NCI-H510A treated with DMSO at 0.1 percent for 48 hours (cell line): ENCODE results near the gene NT5DC4.
A peak's percentile ranks its signal among the peaks of the same experiment; 100 is the strongest.

Experiments used
- DNase-seq: peaks from one replicate; lab custom pipeline; 2025; lab: John Stamatoyannopoulos, UW

NT5DC4 gene

DNA sequence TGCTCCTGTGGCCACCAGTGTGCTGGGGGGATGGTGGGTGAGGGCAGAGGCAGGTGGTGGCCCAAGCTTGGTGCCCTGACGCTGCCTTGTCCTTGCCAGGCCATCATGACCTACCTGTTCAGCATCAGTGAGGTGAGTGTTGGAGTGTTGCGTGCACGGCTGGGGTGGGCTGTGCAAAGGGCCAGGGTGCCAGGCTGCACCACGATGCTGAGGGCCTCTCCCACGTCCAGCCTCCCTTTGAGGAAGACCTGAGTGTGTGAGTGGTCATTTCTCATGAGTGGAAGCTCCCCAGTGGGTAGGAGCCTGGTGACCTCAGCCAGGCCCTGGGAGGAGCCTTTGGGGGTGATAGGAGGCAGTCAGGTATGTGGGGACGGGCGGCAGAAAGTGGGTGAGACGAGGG lies 3.2 kb downstream of the NT5DC4 start:
- DNase-seq, result no peak

DNA sequence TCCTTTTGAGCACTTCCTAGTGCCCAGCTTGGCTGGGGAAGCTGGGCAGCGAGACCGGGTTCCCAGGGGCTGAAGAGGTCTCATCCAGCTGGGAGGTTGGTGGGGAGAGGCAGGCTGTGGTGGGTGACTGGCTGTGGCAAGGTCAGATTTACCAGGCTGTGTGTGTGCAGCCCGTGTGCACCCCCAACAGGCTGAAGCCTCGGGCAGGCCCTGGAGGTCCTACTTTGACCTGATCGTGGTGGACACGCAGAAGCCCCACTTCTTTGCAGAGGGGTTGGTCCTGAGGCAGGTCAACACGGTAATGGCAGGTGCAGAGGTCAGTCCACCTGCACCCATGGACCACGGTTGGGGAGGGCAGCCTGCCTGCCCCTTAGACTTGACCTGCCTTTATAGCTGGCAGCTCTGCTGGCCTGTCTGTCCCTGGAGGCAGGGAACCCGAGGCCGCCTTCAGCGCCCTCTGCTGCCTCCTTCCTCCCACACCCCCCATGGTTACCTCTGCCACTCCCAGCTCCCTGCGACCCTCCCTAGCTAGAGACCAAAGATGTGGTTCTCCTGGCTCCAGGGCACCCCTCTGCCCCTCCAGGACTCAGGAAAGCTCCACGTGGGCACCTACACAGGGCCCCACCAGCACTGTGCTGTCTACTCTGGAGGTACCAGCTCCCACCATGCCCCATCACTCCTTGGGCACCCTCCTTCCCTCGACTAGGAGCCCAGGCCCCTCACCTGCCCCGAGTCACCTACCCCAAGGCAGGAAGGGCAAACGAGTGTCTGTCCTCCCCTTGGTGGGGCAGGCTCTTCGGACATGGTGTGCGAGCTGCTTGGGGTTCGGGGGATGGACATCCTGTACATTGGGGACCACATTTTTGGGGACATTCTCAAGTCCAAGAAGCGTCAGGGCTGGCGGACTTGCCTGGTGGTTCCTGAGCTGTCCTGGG lies 4.0 kb downstream of the NT5DC4 start:
- DNase-seq, result no peak

DNA sequence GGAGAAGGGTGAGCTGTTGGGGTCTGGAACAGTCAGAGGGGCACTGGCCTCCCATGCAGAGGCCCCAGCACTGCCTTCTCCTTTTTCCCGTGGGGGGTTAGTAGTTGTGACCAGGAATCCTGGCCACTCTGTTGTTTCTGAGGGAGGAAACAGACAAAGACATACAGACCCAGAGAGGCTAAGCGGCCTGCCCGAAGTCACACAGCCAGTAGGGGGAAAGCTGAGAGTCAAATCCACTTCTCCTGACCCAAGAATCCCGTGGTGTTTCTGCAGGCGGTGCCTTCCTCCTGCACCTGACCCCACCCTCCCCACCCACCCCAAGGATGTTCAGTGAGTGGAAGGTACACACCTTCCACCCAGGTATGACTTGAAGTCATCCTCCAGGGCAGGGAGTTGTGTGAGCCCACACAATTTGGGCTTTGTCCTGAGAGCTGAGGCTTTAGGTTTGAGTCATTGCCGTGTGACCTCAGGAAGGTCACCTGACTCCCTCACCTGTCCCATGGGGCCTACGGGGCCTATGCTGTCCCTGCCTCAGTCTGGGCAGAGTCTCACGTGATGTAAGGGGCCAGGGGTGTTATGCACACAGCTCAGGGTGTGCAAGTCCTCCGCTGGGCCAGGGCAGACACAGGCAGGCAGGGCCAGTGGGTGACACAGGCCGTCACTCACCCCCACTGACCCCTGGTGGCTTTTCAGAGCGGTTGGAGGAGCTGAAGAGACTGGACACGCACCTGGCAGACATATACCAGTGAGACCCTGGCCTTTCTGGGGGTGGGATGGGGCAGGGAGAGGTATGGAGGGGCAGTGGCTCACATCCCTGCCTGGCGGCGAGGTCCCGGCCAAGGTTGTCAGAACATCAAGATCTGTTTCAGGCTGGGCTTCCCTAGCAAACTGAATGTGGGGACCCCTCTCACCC lies 5.0 kb downstream of the NT5DC4 start:
- no peak for DNase-seq

DNA sequence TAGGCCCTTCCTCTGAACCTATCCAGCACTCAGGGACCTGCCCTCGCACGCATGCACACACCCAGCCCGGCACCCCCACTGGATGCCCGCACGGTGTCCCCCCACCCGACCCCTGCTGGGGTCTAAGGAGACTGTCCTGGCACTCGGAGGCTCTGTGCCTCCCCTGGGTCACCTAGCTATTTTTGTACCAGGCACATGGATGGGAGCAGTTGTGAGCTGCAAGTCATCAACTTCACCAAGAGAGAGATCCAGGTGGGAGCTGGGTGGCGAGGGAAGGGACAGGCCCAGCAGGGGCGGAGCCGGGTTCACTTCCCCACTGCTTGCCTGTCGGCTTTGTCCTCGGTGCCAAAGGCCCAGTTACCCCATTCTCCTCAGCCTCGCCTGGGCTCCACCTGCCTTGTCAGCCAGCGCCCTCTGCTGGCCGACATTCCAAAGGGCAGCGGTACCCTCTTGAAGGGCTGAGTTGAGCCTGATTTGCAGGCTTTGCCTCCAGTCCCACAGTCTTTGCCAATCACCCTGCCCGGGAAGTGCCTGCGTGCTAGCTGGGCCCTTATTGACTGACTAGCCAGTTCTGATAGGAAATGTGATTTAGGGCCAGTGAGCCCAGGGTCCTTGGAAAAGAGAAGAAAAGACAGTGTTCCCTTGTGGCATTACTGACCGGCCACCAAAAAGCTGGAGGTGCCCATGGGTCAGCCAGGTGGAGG lies 5.8 kb downstream of the NT5DC4 start:
- DNase-seq, result peak; percentile 93

DNA sequence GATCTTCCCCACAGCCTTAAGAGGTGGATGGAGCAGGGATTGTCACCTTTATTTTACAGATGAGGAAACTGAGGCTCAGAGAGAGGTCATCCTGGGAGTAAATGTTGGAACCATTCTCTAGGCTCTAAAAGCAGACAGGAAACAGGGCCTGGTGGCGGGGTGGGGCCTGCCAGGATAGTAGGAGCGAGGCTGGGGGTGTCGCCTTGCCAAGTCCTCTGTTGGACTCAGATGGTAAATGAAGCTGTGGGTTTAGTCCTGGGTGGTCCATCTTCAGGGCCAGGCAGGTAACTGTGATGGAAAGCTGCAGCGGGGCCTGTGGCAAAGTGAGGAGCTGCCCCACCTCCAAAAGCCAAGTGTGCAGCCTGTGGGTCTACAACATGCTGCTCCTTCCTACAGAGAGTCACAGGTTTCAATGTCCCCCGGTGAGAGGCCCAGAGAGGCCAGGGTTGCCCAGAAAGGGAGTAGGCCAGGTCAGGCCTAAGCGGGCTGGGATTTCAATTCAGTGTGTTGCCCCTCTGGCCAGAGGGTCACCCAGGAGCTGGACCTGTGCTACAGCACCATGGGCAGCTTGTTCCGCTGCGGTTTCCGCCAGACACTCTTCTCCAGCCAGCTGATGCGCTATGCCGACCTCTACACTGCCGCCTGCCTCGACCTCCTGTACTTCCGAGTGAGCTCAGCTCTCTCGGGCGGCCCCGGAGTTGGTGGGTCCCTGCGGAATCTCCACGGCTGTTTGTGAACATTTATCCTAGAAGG lies 6.6 kb downstream of the NT5DC4 start:
- no peak for DNase-seq

DNA sequence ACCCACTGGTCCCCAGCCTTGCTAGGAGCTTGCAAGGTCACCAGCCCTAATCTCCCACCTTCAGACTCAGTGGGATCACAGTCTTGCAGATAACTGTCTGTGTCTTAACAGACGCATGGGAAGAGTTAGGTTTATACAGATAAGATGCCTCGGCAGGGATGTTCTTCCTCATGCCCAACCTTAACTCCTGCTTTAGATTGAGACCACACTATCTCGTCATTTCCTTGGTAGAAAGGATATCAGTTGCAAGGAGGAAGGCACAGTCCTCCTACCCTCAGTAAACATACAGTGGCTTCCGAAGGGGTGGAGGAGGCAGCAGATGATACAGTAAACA lies 7.2 kb downstream of the NT5DC4 start:
- DNase-seq, result no peak

DNA sequence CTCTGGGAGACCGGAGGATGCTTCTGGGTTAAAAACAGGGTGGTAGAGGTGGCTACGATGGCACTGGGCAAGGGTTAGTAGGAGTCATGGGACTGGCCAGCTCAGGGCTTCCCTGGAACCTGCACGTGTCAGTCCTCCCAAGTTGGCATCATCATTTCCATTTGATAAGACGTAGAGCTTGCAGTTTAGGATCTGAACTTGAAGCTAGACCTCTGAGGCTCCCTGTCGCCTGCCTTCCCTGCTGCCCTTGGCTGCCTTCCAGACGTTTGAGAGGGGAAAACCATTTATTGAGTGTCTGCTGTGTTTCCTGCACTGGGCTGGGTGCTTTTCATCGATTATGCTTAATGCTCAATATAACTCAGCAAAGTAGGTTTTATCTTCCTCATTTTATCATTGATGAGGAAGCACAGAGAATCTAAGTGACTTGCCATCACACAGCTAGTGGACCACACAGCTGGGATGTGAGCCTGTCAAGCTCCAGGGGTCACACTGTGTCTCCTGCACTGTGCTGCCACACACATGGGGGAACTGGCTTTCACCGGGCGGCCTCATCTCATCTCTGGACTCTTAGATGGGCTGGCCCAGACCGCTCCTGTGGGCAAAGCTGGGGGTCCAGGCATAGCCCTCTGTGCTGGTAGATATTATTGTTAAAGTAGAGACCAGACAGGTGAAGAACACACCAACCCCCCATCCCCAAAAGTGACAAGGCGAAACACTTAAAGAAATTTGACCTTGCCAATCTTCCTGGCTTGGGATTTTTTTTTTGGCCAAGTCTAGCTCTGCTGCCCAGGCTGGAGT lies 7.8 kb downstream of the NT5DC4 start:
- DNase-seq, result no peak

DNA sequence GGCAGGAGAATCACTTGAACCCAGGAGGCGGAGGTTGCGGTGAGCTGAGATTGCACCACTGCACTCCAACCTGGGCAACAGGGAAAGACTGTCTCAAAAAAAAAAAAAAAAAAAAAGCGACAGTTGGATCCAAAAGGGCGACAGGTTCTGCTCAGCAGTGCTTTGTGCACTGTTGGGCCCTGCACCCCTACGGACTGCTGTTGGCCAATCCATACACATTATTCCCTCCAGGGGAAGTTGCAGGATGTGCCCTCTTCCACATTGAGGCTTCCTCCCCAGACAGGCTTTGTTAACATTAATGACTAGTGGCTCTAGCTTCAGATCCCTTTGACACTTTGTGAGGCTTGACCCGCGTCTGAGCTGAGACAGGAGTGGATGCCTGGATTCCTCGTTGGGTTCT lies 9.4 kb downstream of the NT5DC4 start:
- DNase-seq, result no peak

DNA sequence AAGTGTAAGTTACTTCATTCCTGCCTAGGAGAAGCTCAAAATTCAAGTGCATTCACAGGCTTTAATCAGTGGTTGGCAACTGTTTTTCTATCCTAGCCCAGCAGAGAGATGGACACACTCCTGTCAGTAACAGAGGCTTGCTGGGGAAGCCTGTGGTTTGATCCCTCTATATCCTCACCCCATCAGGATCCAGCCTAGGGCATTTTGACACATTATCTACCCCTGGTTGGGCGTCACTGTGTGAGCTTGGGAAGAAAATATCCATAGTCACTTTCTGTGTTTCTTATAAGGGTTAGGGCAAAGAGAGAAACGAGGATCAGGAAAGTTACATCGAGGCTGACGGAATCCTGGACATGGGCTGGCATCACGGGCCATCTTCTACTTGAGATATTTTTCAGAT lies 10.0 kb downstream of the NT5DC4 start:
- DNase-seq, result no peak

DNA sequence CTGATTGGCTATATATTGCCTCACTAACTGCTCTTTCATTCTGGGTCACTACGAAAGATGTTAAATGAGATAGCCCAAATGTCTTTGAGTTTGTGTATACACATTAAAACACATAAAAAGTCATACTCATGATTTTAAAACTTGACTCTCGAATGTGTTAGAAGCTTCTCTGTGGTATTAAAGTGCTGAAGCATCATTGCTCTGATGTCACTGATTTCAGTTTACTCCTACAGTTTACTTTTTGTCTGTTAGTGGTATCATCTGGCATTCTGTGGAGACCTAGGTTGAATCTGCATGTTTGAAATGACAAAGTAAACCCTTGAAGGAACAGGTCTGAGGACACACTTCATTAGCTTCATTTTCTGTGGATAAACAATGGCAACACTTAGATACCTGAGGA lies 10.7 kb downstream of the NT5DC4 start:
- no peak for DNase-seq

DNA sequence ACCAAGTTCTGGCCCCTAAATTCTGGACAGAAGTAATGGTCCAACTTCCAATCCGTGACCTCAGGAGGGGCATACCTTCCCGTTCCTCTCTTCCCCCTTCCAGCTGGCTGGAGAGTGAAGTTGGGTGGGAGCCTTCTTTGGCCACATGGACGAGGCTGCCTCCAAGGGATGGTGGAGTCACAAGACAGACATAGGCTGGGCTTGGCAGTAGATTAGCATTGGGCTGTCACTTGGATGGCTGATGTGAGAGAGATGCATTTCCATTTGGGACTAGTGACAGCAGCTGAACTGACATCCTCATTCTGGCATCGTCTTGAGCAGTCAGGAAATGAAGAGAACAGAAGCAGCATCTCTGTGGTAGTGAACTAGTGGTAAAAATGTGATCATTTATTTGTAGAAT lies 12.6 kb downstream of the NT5DC4 start:
- DNase-seq, result no peak

DNA sequence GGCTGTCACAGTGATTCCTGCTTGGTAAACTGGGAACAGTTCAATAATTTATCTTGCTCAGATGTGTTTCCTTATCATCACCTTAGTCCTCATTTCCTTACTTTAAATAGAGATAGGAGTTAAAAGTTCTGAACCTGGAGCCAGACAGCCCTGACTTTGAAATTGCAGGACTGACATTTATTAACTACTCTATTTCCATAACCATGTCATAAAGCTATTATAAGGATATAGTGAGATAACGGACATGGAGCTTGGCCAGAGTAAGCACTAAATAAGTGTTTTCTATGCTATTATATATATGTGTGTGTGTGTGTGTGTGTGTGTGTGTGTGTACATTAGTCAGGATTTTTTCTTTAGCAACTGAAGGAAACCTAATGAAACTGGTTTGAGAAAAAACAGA lies 13.1 kb downstream of the NT5DC4 start:
- no peak for DNase-seq

DNA sequence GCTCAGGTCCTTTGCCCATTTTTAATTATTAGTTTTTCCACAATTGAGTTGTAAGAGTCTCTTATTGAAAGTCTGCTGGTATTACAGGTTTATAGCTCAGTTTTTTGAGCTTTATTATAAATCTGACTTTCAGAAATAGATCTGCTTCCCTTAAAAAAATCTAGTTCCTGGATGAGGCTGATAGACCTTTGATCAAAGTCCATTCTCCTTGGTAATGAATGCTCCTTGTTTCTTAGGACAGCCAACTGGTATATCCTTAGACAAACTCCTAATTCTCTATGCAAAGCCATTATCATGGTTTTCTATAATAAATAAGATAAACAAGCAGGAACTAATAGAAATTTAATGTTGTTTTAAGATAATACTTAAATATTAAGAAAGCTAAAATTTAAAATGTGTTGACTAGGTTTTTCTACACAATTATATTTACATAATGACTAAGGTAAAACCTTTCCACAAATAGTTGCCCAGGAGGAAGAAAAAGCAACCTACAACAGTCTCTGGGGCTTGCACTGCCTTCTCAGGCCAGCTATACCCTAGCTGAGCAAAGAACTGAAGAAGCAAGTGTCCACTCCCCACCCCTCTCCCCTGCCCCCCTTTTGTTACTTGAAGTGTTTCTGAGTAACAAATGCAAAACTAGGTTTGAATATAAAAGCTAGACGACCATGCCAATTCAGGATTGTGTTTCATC lies 16.9 kb downstream of the NT5DC4 start:
- no peak for DNase-seq

DNA sequence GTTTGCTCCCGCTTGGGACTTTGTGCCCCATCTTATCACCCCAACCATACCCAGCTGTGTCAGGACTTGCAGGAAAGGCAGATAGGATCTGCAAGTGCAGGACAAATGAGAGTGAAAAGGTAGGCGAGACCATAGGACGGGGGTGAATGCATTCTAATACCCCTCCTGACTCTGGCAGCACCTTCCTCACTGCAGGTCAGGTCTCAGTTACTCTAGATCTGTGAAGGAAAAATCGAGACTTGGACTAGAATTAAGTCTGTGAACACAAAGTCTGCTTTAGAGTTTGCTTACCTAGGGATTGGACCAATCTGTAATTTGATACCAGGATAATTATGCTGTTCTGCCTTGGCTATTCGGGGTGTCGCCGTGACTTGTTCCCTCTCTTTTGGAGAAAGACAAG lies 19.7 kb downstream of the NT5DC4 start:
- no peak for DNase-seq

DNA sequence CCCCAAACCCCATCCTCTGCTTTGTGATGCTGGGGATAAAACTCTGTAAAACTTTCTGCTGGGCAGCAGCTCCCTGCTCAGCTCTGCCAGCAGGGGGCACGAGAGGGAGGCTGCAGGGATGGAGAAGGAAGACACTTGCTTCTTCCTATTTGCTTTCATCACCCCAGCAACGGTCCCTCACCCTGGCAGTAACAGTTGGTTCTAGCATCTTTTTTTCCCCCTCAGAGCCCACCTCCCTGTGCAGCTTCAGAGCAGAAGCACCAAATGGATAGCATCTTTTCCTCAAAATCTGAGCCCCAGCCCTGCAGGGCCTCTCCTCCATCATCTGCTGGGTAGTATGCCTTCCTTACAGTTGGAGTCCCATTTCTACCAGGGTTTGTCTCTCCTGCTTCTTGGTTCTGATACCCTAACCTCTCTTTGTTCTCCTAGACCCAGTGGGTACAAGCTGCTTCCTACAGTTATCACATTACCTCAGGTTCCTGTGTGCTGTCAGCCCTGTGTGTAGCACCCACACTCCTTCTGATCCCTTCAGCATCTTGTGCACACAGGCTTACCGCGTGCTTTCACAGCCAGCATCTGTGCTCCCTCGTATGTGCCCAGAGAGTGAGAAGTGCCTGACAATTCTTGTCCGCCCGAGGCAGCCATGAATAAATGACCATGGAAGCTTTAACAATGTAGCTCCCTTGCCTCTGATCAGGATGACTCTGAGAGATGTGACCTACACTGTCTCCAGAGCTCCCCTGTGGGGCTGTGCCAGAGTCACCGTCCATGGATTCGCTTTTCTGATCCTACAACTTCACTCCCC lies 29.1 kb downstream of the NT5DC4 start:
- peak; percentile 41 for DNase-seq

DNA sequence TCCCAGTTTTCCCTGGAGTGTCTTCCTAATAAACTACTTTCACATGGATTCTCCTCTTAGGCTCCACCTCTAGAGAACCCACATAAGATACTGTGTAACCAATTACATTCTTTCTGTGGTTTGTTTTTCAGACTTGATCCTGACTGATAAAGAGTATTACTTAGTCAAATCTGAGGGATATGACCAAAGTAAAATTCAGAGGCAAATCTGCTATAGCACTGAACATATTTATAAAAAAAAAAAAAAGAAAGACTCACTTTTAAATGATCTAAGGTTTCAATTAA lies 29.7 kb downstream of the NT5DC4 start:
- DNase-seq, result no peak

DNA sequence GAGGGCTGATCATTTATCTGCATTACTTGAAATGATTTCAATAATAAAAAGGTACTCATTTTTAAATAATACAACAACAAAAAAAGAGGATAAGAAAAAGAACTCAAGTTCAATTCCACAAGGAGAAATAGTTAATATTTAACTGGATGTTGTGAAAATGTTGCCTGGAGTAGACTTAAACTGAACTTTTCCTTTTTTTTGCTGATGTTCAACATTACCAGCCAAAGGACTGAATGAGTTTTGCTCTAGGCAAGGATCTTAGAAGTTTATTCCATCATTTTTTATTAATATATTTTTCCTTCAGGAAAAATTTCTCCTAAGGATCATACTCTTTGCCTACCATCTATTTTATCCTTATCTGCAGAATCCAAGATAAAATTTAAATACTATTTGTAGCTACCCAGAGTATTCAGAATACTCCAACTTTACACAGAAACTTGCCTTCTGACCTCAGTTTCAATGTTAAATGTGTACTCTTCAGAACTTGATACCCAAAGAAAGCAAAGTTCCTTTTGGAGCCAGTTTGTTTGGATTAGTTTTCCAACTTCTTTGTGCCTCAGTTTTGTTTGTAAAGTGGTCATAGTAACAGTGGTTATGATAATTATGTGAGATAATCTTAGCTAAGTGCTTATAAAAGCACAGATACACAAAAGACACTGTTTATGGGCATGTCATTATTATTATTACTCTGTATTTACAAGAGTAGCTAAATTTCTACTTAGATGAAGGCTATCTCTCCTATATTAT lies 30.8 kb downstream of the NT5DC4 start:
- no peak for DNase-seq

DNA sequence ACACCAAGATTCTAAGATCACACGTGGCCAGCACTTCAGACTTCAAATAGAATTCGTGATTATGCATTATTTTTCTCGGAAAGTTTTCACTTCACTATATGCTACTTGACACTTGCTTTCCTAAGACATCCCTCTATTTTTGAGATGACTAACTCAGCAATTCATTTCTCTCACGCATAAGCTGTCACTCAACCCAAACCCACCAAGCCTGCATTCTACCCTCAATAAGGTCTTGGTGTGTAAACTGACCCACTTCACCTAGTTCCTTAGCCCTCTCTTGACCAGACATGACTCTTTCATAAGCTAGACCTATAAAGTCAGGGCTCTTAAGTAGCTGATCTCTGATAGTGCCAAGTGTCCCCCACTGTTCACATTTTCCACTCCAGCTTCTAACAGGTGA lies 31.8 kb downstream of the NT5DC4 start:
- DNase-seq, result no peak

DNA sequence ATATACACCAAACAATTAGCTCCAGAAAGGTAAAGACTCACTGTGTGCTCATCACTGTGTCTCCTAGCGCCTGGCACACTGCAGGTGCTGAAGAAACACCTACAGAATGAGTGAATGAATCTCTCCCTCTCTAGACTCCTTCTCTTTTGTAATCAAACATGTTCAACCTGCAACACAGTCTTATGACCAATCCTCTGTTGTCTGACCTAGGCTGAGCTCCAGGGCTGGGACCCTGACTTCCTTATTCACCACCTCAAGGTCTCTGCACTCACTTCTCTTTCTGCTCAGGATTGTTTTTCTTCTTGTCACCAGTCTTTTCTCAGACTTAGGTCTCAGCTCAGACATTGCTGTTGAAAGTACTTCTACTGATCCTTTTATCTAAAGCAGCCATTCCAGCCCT lies 33.7 kb downstream of the NT5DC4 start:
- no peak for DNase-seq
